Esophagus muscularis mucosa (tissue), 4 donors: Measurements from ENCODE around the gene CAV1.

Source experiments
- EP300 ChIP-seq: sonication (generic); formaldehyde crosslinking; IDR thresholded peaks from one replicate; pipeline ENCODE4 v1.6.1; 2017; ENCODE audit warnings: antibody characterized with exemption
- POLR2A ChIP-seq: fragments of 450-650 bp; IDR thresholded peaks from one replicate; pipeline ENCODE4 v1.6.1; 2017; ENCODE audit warnings: antibody characterized with exemption, moderate library complexity, mild to moderate bottlenecking, low read depth
- POLR2AphosphoS5 ChIP-seq, 2 donors: sonication (generic); formaldehyde crosslinking; IDR thresholded peaks; one replicate each; pipeline ENCODE4 v1.6.1; 2017; ENCODE audit warnings: antibody characterized with exemption in 2 of 2
- TF ChIP-seq, protein P1 (sequence below), 3 experiments: fragments of 200-600 bp in 2 of 3; fragments of 450-650 bp in 1 of 3; sonication (generic) in 2 of 3; IDR thresholded peaks; one replicate each; pipeline ENCODE4 v1.5.1; 2017 to 2019; ENCODE audit warnings: antibody characterized with exemption in 3 of 3, mild to moderate bottlenecking in 2 of 3, moderate library complexity in 1 of 3

DNA sequence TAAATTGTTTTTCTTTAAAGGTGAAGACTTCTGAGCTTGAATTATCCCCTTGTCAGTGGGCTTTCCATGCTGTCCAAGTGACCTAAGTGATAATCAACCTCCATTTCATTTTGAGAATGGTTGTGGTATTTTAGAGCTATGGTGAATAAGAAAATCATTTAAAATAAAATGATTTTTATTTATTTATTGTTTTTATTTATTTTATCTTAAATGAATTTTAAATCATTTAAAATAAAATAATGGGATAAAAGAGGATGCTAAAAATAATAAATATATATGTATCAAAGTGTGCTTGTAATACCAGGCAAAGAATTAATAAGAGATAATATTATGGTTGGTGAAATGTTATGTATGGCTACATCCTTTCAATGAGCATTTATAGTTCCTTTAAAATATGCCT lies 24.5 kb downstream of the CAV1 start:
- no peak for TF ChIP-seq POLR2A
- TF ChIP-seq, protein P1, sequence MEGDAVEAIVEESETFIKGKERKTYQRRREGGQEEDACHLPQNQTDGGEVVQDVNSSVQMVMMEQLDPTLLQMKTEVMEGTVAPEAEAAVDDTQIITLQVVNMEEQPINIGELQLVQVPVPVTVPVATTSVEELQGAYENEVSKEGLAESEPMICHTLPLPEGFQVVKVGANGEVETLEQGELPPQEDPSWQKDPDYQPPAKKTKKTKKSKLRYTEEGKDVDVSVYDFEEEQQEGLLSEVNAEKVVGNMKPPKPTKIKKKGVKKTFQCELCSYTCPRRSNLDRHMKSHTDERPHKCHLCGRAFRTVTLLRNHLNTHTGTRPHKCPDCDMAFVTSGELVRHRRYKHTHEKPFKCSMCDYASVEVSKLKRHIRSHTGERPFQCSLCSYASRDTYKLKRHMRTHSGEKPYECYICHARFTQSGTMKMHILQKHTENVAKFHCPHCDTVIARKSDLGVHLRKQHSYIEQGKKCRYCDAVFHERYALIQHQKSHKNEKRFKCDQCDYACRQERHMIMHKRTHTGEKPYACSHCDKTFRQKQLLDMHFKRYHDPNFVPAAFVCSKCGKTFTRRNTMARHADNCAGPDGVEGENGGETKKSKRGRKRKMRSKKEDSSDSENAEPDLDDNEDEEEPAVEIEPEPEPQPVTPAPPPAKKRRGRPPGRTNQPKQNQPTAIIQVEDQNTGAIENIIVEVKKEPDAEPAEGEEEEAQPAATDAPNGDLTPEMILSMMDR (IDR thresholded peaks at IDR 0.05) = no peak
- TF ChIP-seq POLR2AphosphoS5 (IDR thresholded peaks at IDR 0.05) = no peak
- TF ChIP-seq EP300 = no peak
